GM18868 (cell line): ENCODE results near the gene EIF4G1.
A peak's percentile ranks its signal among the peaks of the same experiment; 100 is the strongest.
"Not testable (repeated sequence)": the region's sequence is repeated elsewhere in the genome, so short reads cannot be mapped to it uniquely, and the experiment has no call there.

Source experiments
- ATAC-seq: cut with Tn5 transposase; IDR thresholded peaks from one replicate; pipeline ENCODE4 v1.9.1; 2021; ENCODE audit warnings: mild to moderate bottlenecking, moderate library complexity; ENCODE audit not compliant: unreplicated experiment

The EIF4G1 gene, protein sequence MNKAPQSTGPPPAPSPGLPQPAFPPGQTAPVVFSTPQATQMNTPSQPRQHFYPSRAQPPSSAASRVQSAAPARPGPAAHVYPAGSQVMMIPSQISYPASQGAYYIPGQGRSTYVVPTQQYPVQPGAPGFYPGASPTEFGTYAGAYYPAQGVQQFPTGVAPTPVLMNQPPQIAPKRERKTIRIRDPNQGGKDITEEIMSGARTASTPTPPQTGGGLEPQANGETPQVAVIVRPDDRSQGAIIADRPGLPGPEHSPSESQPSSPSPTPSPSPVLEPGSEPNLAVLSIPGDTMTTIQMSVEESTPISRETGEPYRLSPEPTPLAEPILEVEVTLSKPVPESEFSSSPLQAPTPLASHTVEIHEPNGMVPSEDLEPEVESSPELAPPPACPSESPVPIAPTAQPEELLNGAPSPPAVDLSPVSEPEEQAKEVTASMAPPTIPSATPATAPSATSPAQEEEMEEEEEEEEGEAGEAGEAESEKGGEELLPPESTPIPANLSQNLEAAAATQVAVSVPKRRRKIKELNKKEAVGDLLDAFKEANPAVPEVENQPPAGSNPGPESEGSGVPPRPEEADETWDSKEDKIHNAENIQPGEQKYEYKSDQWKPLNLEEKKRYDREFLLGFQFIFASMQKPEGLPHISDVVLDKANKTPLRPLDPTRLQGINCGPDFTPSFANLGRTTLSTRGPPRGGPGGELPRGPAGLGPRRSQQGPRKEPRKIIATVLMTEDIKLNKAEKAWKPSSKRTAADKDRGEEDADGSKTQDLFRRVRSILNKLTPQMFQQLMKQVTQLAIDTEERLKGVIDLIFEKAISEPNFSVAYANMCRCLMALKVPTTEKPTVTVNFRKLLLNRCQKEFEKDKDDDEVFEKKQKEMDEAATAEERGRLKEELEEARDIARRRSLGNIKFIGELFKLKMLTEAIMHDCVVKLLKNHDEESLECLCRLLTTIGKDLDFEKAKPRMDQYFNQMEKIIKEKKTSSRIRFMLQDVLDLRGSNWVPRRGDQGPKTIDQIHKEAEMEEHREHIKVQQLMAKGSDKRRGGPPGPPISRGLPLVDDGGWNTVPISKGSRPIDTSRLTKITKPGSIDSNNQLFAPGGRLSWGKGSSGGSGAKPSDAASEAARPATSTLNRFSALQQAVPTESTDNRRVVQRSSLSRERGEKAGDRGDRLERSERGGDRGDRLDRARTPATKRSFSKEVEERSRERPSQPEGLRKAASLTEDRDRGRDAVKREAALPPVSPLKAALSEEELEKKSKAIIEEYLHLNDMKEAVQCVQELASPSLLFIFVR (N-terminal part only)

DNA sequence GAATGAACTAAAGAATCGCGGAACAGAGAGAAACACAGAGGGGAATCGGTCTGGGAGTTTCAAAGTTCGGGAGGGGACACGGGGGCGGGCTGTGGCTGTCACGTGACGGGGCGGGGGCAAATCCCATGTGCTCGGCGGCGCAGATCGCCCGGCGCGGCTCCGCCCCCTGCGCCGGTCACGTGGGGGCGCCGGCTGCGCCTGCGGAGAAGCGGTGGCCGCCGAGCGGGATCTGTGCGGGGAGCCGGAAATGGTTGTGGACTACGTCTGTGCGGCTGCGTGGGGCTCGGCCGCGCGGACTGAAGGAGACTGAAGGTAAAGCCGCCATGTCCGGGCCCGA lies at the start of gene EIF4G1:
EIF4G1 (plus strand) TSS at position 244 of the 337 bp plus-strand sequence. CDS start 1,191 bp downstream, outside the sequence.
- ATAC-seq: peak; percentile 86

DNA sequence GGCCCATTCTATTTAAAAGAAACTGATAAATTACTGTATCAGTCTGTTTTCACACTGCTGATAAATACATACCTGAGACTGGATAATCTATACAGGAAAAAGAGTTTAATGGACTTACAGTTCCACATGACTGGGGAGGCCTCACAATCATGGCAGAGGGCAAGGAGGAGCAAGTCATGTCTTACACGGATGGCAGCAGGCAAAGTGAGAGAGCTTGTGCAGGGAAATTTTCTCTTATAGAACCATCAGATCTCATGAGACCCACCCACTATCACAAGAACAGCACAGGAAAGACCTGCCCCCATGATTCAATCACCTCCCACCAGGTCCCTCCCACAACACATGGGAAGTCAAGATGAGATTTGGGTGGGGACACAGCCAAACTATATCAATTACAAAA lies 47.2 kb upstream of the EIF4G1 start:
- not testable (repeated sequence) for ATAC-seq

DNA sequence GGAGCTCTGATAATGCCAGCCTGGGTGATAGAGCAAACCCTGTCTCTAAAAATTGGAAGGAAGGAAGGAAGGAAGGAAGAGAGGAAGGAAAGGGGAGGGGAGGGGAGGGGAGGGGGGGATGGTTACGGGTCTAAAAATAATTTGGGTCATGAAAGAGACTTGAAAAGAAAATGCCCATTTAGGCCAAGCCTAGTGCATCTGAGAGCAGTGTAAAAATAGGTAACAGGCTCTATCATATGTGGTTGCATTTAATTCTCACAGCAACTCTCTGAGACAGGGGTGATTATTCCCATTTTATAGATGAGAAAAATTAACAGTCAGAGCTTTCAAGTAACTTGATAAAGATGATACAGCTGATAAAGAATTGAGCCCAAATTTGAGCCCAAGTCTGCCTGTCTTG lies 42.1 kb upstream of the EIF4G1 start:
- ATAC-seq: no peak

DNA sequence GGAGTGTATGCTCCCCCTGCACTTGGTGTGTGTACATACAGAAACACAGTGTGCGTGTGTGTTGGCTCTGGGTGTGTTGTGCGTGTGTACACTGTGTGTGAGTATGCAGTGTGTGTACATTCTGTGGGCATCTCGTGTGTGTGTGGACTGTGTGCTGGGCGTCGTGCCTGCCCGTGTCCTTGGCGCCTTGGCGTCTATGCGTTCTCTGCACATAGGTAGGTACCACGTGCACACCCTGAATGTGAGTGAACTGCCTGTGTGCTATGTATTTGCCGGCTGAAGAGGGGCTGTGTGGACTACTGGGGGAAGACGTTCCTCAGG lies 39.1 kb upstream of the EIF4G1 start:
- ATAC-seq: no peak

DNA sequence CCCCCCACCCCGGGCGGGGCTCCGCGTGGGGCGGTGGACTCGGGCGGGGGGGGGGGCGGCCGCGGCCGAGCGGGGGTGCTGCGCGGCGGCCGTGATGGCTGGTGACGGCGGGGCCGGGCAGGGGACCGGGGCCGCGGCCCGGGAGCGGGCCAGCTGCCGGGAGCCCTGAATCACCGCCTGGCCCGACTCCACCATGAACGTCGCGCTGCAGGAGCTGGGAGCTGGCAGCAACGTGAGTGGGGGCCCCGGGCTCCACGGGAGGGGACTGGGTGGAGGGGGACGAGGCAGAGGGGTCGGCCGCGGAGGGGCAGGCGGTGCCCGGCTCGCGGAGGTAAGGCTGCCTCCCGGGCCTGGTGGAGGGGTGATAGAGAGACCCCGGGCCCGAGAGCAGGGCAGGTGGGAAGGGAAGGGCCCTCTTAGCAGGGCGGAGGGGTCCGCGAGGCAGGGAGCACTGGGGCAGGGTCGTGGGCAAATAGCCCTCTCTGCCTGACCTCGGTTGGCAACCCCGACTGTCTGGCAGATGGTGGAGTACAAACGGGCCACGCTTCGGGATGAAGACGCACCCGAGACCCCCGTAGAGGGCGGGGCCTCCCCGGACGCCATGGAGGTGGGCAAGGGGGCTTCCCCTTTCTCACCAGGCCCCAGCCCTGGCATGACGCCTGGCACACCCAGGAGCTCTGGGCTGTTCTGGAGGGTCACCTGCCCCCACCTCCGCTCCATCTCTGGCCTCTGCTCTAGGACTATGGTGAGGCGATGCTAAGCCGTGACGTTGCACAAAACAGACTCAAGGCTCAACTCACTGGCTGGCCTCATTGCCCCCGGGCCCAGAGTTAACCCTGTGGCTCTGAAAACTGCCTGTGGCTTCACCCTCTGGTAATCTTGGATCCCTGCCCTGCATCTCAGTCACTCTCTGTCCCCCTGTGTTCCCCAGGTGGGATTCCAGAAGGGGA lies 38.2 kb upstream of the EIF4G1 start, which contains the start of gene ECE2:
ECE2 (plus strand) TSS at position 62 of the 950 bp plus-strand sequence; CDS start at position 194, 132 bp downstream.
- ATAC-seq: no peak

DNA sequence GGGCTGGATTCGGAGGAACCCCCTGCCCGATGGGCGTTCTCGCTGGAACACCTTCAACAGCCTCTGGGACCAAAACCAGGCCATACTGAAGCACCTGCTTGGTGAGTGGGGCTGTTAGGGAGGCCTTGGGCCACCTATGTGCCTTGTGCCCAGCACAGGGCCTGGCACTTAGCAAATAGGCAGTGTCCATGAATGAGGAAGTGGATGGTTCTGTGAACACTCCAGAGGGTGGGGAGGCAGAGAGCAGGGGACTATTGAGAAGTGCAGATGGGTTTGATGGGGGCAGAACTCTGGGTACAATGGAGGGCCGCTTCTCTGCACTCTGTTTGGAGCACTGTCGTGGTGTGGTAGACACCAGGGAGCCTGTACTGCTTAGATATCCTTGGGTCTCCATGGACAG lies 37.0 kb upstream of the EIF4G1 start:
- ATAC-seq: no peak

DNA sequence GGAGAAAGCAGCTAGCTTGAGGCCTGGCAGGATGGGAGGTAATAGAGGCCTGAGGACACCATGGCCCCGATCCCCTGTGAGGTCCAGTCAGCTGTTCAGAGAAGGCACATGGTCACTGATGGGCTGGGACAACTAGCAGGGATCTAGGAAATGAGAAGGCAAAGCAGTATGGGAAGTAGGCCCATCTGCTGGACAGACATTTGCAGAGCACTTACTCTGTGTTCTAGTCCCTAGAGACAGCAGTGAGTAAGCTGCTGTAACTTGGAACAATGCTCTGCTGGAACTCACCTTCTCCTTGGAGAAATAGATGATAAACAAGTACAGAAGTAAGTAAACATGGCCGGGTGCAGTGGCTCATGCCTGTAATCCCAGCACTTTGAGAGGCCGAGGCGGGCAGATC lies 31.5 kb upstream of the EIF4G1 start:
- ATAC-seq: no peak

DNA sequence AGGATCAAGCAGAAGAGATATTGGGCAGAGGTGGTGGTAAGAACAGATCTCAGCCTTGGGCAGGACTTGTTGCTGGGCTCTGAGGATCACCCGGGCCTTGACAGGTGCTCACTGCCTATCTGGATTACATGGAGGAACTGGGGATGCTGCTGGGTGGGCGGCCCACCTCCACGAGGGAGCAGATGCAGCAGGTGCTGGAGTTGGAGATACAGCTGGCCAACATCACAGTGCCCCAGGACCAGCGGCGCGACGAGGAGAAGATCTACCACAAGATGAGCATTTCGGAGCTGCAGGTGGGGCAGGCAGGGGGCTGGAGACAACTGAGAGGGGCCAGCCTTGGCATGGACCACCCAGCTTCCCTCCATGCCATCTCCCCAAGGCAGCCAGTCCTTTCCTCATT lies 30.7 kb upstream of the EIF4G1 start:
- ATAC-seq: no peak

DNA sequence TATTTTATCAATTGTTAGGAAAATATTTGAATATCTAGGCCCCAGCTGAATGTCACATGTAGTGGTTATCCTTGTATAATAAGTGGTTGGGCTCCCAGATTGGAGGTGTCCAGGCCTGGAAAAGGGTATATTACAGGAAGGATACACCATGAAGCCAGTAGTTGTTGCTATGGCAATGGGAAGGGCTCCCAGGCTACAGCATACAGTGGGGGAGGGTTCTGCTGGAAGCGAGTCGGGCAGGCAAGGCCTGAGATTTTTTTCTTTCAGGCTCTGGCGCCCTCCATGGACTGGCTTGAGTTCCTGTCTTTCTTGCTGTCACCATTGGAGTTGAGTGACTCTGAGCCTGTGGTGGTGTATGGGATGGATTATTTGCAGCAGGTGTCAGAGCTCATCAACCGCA lies 29.7 kb upstream of the EIF4G1 start:
- ATAC-seq: no peak

DNA sequence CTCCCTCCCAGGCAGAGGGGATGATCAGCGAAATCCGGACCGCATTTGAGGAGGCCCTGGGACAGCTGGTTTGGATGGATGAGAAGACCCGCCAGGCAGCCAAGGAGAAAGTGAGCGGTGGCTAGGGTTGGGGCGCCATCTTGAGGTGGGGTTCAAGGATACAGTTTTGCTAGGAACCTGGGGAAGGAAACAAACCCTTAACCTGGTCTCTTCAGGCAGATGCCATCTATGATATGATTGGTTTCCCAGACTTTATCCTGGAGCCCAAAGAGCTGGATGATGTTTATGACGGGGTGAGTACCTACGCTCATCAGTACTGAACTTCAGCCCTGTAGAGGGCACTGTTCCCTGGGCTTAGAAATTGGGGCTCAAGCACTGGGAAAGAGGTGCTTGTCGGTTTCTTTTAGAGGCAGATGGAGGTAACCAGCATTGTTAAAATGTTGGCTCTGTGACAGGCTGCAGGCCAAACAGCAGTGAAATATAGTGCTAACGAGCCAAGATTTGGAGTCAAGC lies 24.9 kb upstream of the EIF4G1 start:
- ATAC-seq: no peak

DNA sequence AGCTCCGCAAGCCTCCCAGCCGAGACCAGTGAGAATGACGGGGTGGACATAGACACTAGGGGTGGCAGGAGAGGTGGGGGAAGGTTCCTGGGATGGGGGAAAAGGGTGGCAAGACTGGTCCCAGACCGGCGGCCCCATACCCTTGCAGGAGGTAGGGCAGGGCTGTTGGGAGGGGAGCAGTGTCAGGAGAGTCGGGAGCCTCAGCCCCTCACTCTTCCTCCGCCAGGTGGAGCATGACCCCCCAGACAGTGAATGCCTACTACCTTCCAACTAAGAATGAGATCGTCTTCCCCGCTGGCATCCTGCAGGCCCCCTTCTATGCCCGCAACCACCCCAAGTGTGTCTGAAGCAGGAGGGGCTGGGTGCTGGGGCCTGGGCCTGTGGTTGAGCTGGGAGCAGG lies 24.1 kb upstream of the EIF4G1 start:
- ATAC-seq: no peak

DNA sequence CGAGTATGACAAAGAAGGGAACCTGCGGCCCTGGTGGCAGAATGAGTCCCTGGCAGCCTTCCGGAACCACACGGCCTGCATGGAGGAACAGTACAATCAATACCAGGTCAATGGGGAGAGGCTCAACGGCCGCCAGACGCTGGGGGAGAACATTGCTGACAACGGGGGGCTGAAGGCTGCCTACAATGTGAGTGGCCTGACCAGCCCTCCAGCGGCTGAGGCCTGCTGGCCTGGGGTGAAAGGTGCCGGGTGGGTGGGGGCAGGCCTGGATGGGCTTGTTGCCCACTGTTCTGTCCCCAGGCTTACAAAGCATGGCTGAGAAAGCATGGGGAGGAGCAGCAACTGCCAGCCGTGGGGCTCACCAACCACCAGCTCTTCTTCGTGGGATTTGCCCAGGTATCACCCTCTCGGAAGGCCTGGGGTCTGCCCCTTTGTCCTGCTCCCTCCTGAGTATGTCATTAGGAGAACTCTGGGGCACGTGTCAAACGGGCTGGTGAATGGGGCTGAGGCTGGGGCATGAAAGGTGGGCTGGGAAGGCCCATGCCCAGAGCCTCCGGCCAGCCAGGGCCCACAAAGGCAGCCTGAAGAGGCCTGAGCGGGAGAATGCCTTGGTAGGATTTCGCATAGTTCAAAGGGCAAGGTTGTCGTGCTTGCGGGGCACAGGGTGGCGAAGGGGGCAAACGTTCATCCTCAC lies 23.2 kb upstream of the EIF4G1 start:
- ATAC-seq: no peak

DNA sequence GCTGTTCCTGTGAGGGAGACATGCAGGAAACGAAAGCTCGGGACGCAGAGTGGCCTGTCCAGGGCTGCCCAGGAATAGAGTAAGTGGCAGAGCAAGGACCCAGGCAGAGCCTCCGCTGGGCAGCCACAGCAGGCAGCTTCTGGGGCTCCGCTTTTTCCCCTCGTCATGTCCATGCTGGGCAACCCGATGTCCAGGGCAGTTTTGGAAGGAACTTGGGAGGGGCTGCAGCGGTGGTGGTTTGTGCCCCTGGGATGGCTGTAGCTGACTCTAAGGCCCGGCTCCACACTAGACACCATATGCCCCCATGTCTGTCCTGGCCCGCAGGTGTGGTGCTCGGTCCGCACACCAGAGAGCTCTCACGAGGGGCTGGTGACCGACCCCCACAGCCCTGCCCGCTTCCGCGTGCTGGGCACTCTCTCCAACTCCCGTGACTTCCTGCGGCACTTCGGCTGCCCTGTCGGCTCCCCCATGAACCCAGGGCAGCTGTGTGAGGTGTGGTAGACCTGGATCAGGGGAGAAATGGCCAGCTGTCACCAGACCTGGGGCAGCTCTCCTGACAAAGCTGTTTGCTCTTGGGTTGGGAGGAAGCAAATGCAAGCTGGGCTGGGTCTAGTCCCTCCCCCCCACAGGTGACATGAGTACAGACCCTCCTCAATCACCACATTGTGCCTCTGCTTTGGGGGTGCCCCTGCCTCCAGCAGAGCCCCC lies 22.5 kb upstream of the EIF4G1 start:
- no peak for ATAC-seq

DNA sequence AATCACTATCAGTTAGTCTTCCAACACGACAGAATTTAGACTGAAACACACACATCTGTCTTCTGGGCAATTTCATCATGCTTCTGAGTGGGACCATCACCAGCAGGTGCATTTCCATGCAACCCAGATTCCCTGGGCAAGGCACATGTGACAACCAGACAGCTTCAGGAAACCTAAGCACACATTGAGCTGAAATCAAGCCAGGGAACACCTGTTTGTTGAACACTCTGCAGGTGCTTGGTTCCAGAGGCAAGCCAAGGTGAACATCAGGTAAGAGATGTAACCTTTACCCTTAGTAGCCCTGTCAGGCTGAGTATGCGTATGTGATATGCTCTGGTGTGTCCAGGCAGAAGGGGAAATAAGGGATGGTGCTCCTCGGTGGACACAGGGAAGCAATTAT lies 18.6 kb upstream of the EIF4G1 start:
- ATAC-seq: no peak

DNA sequence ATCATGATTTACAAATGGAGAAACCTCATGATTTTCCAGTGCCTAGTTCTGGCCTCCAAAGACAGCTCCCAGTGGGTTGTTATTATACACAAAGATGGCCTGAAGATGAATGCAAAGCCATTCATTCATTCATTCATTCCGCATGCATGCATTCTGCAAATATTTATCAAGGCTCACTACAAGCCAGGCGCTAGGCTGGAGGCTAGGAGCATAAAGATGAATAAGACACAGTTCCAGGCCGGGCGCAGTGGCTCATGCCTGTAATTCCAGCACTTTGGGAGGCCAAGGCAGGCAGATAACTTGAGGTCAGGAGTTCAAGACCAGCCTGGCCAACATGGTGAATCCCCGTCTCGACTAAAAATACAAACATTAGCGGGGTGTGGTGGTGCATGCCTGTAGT lies 17.8 kb upstream of the EIF4G1 start:
- no peak for ATAC-seq

DNA sequence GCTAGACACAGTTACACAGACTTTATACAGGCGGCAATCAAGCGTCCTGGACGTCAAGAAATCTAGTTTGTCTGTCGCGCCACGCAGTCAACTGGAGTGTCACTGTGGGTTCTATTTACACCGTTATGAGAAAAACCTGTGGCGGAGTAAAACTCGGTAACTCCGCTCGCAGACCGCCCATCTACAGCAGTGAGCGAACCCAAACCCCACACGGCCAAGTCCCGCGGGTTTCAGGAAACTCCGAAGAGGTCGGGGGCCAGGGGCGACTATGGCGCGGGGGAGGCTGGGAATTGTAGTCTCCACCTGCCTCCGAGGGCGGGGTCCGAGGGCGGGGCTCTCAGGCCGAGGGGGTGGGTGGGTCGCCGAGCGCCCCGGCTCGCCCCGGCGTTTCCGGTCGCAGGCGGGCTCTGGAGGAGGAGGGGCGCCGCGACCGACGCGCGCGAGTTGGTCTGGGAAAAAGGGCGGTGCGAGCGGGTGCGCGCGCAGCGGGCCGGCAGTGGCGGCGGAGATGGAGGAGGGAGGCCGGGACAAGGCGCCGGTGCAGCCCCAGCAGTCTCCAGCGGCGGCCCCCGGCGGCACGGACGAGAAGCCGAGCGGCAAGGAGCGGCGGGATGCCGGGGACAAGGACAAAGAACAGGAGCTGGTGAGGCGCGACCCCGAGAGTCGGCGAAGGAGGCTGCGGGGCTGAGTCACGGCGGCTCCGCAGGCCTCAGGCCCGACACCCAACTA lies 15.5 kb upstream of the EIF4G1 start, which contains the start of gene PSMD2:
PSMD2 (plus strand) TSS at position 483 of the 729 bp plus-strand sequence; CDS start at position 509, 26 bp downstream.
- ATAC-seq: peak; percentile 92

DNA sequence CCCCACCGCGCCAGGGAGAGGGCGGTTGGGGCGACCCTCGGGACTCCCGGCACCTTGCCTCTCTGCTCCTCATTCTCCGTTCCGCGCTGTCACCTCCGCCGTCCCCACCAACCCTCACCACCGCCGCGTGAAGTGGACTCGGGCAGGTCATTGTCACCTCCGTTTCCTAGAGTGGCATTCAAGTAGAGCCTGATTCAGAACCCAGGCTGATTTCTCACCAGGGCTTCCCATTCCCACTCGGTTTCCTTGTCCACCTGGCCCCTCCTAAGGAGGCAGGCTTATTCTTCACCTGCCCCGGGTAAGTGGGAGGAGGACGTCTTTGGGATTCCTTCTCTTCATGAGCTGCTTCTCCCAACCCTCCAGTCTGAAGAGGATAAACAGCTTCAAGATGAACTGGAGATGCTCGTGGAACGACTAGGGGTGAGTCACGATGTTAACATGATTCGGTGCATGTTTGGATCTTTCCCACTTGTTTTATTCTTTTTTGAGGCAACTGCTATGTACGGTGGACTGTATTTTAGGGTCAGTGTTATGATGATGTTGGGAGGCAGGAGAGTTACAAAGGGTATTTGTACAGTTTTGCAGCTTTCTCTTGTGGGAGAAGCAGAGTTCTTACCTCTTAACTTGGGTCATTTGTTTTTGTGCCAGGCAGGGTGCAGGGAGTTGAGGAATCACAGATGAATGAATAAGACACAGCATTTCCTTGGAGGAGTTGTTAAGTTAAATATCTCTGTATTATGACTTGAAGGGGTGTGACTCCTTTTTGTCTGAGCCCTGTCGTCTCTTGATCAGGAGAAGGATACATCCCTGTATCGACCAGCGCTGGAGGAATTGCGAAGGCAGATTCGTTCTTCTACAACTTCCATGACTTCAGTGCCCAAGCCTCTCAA lies 14.7 kb upstream of the EIF4G1 start:
- no peak for ATAC-seq
